B cell (primary cell): ENCODE results near the gene CNTN4. TPM values are rescaled to one million over a fixed set of nuclear protein-coding genes. Genes with fewer than 3 reads are reported as not detected.

Experiments
- ATAC-seq: fragments of 200-7000 bp; cut with Tn5 transposase; one replicate; pipeline ENCODE4 v1.10.0; 2021; ENCODE audit warnings: low read depth, mild to moderate bottlenecking, moderate number of reproducible peaks, moderate library complexity
- CTCF ChIA-PET: fragments of 350-600 bp; sonication (Branson Sonifier 250); formaldehyde crosslinking; loops from one replicate; lab custom pipeline; 2021; ENCODE audit warnings: antibody characterized with exemption, inconsistent platforms; lab: Charles Lee
- POLR2A ChIA-PET: fragments of 350-600 bp; sonication (Branson Sonifier 250); formaldehyde crosslinking; loops from one replicate; lab custom pipeline; 2021; ENCODE audit warnings: antibody characterized with exemption; lab: Charles Lee
- DNase-seq: peaks from one replicate; pipeline ENCODE4 v3.0.0; 2013
- H2AFZ ChIP-seq: 2 replicates; pipeline ENCODE4 v1.6.1; 2012; ENCODE audit warnings: mild to moderate bottlenecking, low read depth, low read length; ENCODE audit not compliant: insufficient read depth, poor library complexity, severe bottlenecking
- H3K27ac ChIP-seq, 2 donors: 1 replicate in 1 of 2; 2 replicates in 1 of 2; pipeline ENCODE4 v1.5.1; 2012 to 2013; ENCODE audit warnings: low read length in 2 of 2, mild to moderate bottlenecking in 2 of 2, moderate library complexity in 1 of 2
- H3K27me3 ChIP-seq, 4 experiments: fragments of 200-600 bp in 1 of 4; sonication (generic) in 1 of 4; replicated peaks in 1 of 4; 1 replicate in 2 of 4; 2 replicates in 2 of 4; pipeline versions ENCODE4 v1.6.1 to v1.7.0; 2013 to 2016; ENCODE audit warnings: low read length in 3 of 4, mild to moderate bottlenecking in 2 of 4, mixed read lengths in 1 of 4, moderate library complexity in 1 of 4; ENCODE audit not compliant: insufficient read depth in 4 of 4, control insufficient read depth in 3 of 4; ENCODE audit errors: control extremely low read depth in 1 of 4
- H3K36me3 ChIP-seq, 2 experiments: replicated peaks in 1 of 2; 1 replicate in 1 of 2; 2 replicates in 1 of 2; pipeline versions ENCODE4 v1.6.1 to v1.7.1; 2013; ENCODE audit warnings: low read length in 1 of 2; ENCODE audit not compliant: insufficient read depth in 2 of 2, control insufficient read depth in 1 of 2; ENCODE audit errors: control extremely low read depth in 1 of 2, extremely low read depth in 1 of 2
- H3K4me1 ChIP-seq, 2 donors: fragments of 200-600 bp in 1 of 2; sonication (generic) in 1 of 2; 1 replicate in 1 of 2; 2 replicates in 1 of 2; pipeline versions ENCODE4 v1.5.1 to v1.6.1; 2013 to 2017; ENCODE audit warnings: low read length in 2 of 2; ENCODE audit not compliant: control insufficient read depth in 2 of 2, insufficient read depth in 2 of 2
- H3K4me2 ChIP-seq: replicated peaks from 2 replicates; pipeline ENCODE3; 2012; ENCODE audit warnings: mild to moderate bottlenecking, low read depth, low read length; ENCODE audit not compliant: poor library complexity, severe bottlenecking
- H3K4me3 ChIP-seq, 5 experiments: fragments of 200-600 bp in 1 of 5; sonication (generic) in 1 of 5; 1 replicate in 3 of 5; 2 replicates in 2 of 5; pipeline versions ENCODE4 v1.5.1 to v1.7.0; 2011 to 2016; ENCODE audit warnings: low read length in 4 of 5, mild to moderate bottlenecking in 4 of 5, low read depth in 2 of 5, control low read depth in 1 of 5, moderate library complexity in 1 of 5; ENCODE audit not compliant: insufficient read depth in 1 of 5; ENCODE audit errors: control extremely low read depth in 1 of 5, extremely low read depth in 1 of 5
- H3K79me2 ChIP-seq: fragments of 200-600 bp; sonication (generic); one replicate; pipeline ENCODE4 v1.6.0; 2016; ENCODE audit warnings: low read length; ENCODE audit not compliant: control insufficient read depth, insufficient read depth
- H3K9ac ChIP-seq: fragments of 200-600 bp; sonication (generic); 2 replicates; pipeline ENCODE4 v1.6.1; 2017; ENCODE audit warnings: mild to moderate bottlenecking, low read length, moderate library complexity
- H3K9me3 ChIP-seq, 3 donors: one replicate each; pipeline versions ENCODE4 v1.6.1 to v1.7.1; 2013; ENCODE audit warnings: low read length in 2 of 3; ENCODE audit not compliant: control insufficient read depth in 2 of 3, insufficient read depth in 1 of 3; ENCODE audit errors: control extremely low read depth in 1 of 3
- H4K20me1 ChIP-seq: 2 replicates; pipeline ENCODE4 v1.6.0; 2012; ENCODE audit warnings: mild to moderate bottlenecking, low read length; ENCODE audit not compliant: insufficient read depth, control insufficient read depth, poor library complexity, severe bottlenecking
- H3K27ac Mint-ChIP-seq: one replicate; pipeline ENCODE4 v1.8.0; 2021; ENCODE audit warnings: mixed read lengths
- H3K27me3 Mint-ChIP-seq: one replicate; pipeline ENCODE4 v1.8.0; 2021; ENCODE audit warnings: mixed read lengths
- H3K4me1 Mint-ChIP-seq: one replicate; pipeline ENCODE4 v1.8.0; 2021; ENCODE audit warnings: mixed read lengths
- H3K4me3 Mint-ChIP-seq: one replicate; pipeline ENCODE4 v1.8.0; 2021; ENCODE audit warnings: mixed read lengths
- H3K9me3 Mint-ChIP-seq: one replicate; pipeline ENCODE4 v1.8.0; 2022; ENCODE audit warnings: mixed read lengths; ENCODE audit not compliant: insufficient read depth
- EZH2 ChIP-seq: IDR thresholded peaks from 2 replicates; pipeline ENCODE4 v1.6.1; 2012; ENCODE audit warnings: borderline replicate concordance, low read depth, mild to moderate bottlenecking, moderate library complexity, low read length; ENCODE audit not compliant: insufficient read depth, poor library complexity, severe bottlenecking
- WGBS: methylation state at CpG from one replicate; pipeline ENCODE4 v1.1.5; 2013; ENCODE audit warnings: missing lambda C conversion rate; ENCODE audit not compliant: insufficient coverage; 5-methylcytosine and 5-hydroxymethylcytosine counted together
- intact Hi-C: fragments of 100-400 bp; cut with micrococcal nuclease; formaldehyde crosslinking; loops from one replicate; pipeline ENCODE4 v1.10.0; 2022
- polyA plus RNA-seq: library from polyadenylated mRNA; depleted of rRNA; stranded (reverse); fragments of >200 nt; gene quantifications from 2 replicates; pipeline ENCODE4 v1.2.3, GENCODE V29; 2012
- total RNA-seq, 2 donors: library from RNA; stranded (reverse); fragments of 120-200 nt in 1 of 2; gene quantifications; 1 replicate in 1 of 2; 2 replicates in 1 of 2; pipeline versions ENCODE4 v1.2.3 to v1.2.4, GENCODE V29; 2013 to 2022
- TF ChIP-seq, protein P1 (sequence below): fragments of 200-600 bp; IDR thresholded peaks from one replicate; pipeline ENCODE4 v1.8.0; 2022; ENCODE audit warnings: antibody characterized with exemption, mild to moderate bottlenecking

The CNTN4 gene
- total and polyA plus RNA-seq, 2 donors (not counting 1 experiment from before 2014, with no cell fraction given) = 0.05 TPM; not detected in 1

DNA sequence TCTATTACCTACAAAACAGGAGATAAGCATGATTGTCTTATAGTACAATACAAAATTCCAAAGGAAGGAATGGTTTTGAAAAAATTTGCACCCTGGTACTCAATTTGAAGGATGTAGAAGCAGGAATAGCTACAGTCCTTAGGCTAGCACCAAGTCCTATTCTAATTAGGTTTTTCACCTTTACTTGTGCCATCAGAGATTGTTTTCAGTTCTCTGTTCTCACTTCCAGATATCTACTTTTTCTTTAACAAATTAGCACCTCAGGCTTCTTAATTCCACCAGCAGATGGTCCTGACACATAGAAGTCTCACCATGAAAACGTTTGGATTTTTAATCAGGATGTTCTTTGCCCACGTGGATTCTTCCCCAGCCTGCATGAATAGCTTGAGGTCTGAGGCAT, 967.7 kb downstream of the CNTN4 start:
- CTCF ChIA-PET = no interaction called here
- no peaks in the 10 kb centered on the region for H3K27me3 Mint-ChIP-seq
- Histone ChIP-seq H3K27ac (no peak overlapping the region), H3K4me2 (no peak overlapping the region), H2AFZ (no peak overlapping the region), H3K4me3 (no peak overlapping the region), H3K36me3 (no peaks in the 10 kb centered on the region), H3K9ac (no peak overlapping the region), H3K27me3 (no peaks in the 10 kb centered on the region), H4K20me1 (no peaks in the 10 kb centered on the region), H3K9me3 (no peaks in the 10 kb centered on the region), H3K4me1 (no peaks in the 10 kb centered on the region), H3K79me2 (no peaks in the 10 kb centered on the region)
- TF ChIP-seq, protein P1, sequence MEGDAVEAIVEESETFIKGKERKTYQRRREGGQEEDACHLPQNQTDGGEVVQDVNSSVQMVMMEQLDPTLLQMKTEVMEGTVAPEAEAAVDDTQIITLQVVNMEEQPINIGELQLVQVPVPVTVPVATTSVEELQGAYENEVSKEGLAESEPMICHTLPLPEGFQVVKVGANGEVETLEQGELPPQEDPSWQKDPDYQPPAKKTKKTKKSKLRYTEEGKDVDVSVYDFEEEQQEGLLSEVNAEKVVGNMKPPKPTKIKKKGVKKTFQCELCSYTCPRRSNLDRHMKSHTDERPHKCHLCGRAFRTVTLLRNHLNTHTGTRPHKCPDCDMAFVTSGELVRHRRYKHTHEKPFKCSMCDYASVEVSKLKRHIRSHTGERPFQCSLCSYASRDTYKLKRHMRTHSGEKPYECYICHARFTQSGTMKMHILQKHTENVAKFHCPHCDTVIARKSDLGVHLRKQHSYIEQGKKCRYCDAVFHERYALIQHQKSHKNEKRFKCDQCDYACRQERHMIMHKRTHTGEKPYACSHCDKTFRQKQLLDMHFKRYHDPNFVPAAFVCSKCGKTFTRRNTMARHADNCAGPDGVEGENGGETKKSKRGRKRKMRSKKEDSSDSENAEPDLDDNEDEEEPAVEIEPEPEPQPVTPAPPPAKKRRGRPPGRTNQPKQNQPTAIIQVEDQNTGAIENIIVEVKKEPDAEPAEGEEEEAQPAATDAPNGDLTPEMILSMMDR = no peak
- TF ChIP-seq EZH2 = no peak
- no CpG with 5 or more reads among the region's 2 CpGs for WGBS
- POLR2A ChIA-PET = no interaction called here
- no peak overlapping the region for H3K4me3 Mint-ChIP-seq
- intact Hi-C loops = no loop called here
- no peak overlapping the region for H3K27ac Mint-ChIP-seq
- no peak for ATAC-seq
- peaks cover 10% of the 10 kb centered on the region for H3K4me1 Mint-ChIP-seq
- H3K9me3 Mint-ChIP-seq = no peaks in the 10 kb centered on the region
- DNase-seq = no peak

DNA sequence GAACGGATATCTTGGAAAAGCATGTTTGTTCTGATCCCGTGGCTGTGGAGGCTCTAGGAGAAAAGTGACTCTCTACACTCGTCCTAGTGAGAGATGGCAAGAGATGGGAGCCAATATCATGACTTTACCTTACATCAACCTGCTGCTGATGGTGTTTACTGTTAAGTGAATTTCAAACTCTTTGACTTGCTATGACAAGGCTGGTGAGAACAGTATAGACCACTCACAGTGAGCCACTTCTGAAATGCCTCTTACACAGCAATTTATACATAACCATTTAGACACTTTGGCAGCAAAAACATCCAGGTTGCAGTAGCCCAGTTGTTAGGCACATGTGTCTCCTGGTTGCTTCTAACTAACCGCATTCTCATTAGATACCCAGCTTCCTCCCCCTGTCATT, 968.2 kb downstream of the CNTN4 start:
- no peaks in the 10 kb centered on the region for H3K36me3 ChIP-seq
- TF ChIP-seq, protein P1 = no peak
- no peak for TF ChIP-seq EZH2
- no peaks in the 10 kb centered on the region for H3K9me3 ChIP-seq
- Mint-ChIP-seq H3K4me3 (no peak overlapping the region), H3K9me3 (no peaks in the 10 kb centered on the region), H3K4me1 (peaks cover 10% of the 10 kb centered on the region), H3K27me3 (no peaks in the 10 kb centered on the region), H3K27ac (no peak overlapping the region)
- 100% methylated on average over 1 of the region's 4 CpGs for WGBS
- H3K79me2 ChIP-seq = no peaks in the 10 kb centered on the region
- no peak overlapping the region for H3K9ac ChIP-seq
- H3K4me3 ChIP-seq = no peak overlapping the region
- DNase-seq (no peak), ATAC-seq (no peak)
- POLR2A ChIA-PET = no interaction called here
- H3K4me2 ChIP-seq = no peak overlapping the region
- CTCF ChIA-PET = no interaction called here
- H4K20me1 ChIP-seq = no peaks in the 10 kb centered on the region
- H2AFZ ChIP-seq = no peak overlapping the region
- intact Hi-C loops = no loop called here
- H3K27ac ChIP-seq = no peak overlapping the region
- no peaks in the 10 kb centered on the region for H3K4me1 ChIP-seq
- no peaks in the 10 kb centered on the region for H3K27me3 ChIP-seq
